ENCODE results near the gene HTR2A. TPM values are rescaled to one million over a fixed set of nuclear protein-coding genes. Genes with fewer than 3 reads are reported as not detected.

The HTR2A gene
- total and polyA plus RNA-seq, 8 donors = 0.29 to 1.8 (median 0.75) TPM

- ATAC-seq = no peak
- no peak overlapping the region for H3K27ac ChIP-seq
- H3K36me3 ChIP-seq = no peaks in the 10 kb centered on the region
- TF ChIP-seq, protein P1, sequence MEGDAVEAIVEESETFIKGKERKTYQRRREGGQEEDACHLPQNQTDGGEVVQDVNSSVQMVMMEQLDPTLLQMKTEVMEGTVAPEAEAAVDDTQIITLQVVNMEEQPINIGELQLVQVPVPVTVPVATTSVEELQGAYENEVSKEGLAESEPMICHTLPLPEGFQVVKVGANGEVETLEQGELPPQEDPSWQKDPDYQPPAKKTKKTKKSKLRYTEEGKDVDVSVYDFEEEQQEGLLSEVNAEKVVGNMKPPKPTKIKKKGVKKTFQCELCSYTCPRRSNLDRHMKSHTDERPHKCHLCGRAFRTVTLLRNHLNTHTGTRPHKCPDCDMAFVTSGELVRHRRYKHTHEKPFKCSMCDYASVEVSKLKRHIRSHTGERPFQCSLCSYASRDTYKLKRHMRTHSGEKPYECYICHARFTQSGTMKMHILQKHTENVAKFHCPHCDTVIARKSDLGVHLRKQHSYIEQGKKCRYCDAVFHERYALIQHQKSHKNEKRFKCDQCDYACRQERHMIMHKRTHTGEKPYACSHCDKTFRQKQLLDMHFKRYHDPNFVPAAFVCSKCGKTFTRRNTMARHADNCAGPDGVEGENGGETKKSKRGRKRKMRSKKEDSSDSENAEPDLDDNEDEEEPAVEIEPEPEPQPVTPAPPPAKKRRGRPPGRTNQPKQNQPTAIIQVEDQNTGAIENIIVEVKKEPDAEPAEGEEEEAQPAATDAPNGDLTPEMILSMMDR (IDR thresholded peaks at IDR 0.05) = no peak
- no peak for DNase-seq
- H3K9me3 ChIP-seq = no peaks in the 10 kb centered on the region
- intact Hi-C loops (cut with DNase I) = no loop called here
- H3K4me1 ChIP-seq = peaks cover 0 to 12% of the 10 kb centered on the region in 2 donors
- peaks cover 0 to 21% of the 10 kb centered on the region in 2 donors for H3K27me3 ChIP-seq
- no peak overlapping the region for H3K4me3 ChIP-seq
Observed at GRCh38 chr13:46895381-46895780, 1.5 kb downstream of the HTR2A start.

GRCh38 chr13:46894568-46894967, 2.3 kb downstream of the HTR2A start:
- no peak for ATAC-seq
- no peak for DNase-seq

GRCh38 chr13:46893798-46894560, 2.9 kb downstream of the HTR2A start:
- peak; percentile 67 to 93 (median 77) for DNase-seq
- Histone ChIP-seq H3K27ac (peak overlapping the region in 1 of 2 donors; percentile 22), H3K36me3 (no peaks in the 10 kb centered on the region), H3K27me3 (peaks cover 0 to 21% of the 10 kb centered on the region in 2 donors), H3K9me3 (no peaks in the 10 kb centered on the region), H3K4me1 (peaks cover 0 to 12% of the 10 kb centered on the region in 2 donors), H3K4me3 (peak overlapping the region; percentile 46 to 50)
- ATAC-seq = peak; percentile 97
- TF ChIP-seq, protein P1 (IDR thresholded peaks at IDR 0.05) = peak; percentile 90 to 96
- intact Hi-C loops (cut with DNase I) = no loop called here

More at GRCh38 chr13:46894568-46894967, 2.3 kb downstream of the HTR2A start:
- Histone ChIP-seq H3K27ac (peak overlapping the region in 1 of 2 donors; percentile 22), H3K36me3 (no peaks in the 10 kb centered on the region), H3K9me3 (no peaks in the 10 kb centered on the region), H3K4me1 (peaks cover 0 to 12% of the 10 kb centered on the region in 2 donors), H3K4me3 (peak overlapping the region; percentile 46 to 50), H3K27me3 (peaks cover 0 to 21% of the 10 kb centered on the region in 2 donors)
- intact Hi-C loops (cut with DNase I) = no loop called here
- TF ChIP-seq, protein P1 (IDR thresholded peaks at IDR 0.05) = no peak

- H3K4me1 ChIP-seq = peaks cover 0 to 12% of the 10 kb centered on the region in 2 donors
- H3K27me3 ChIP-seq = peaks cover 0 to 21% of the 10 kb centered on the region in 2 donors
- H3K9me3 ChIP-seq = no peaks in the 10 kb centered on the region
- TF ChIP-seq, protein P1 (IDR thresholded peaks at IDR 0.05) = no peak
- ATAC-seq (no peak), DNase-seq (no peak)
- H3K36me3 ChIP-seq = no peaks in the 10 kb centered on the region
- H3K27ac ChIP-seq = peak overlapping the region in 1 of 2 donors; percentile 22
- intact Hi-C loops (cut with DNase I) = no loop called here
- peak overlapping the region; percentile 46 to 50 for H3K4me3 ChIP-seq
Observed at GRCh38 chr13:46893221-46893740, 3.6 kb downstream of the HTR2A start.

DNA sequence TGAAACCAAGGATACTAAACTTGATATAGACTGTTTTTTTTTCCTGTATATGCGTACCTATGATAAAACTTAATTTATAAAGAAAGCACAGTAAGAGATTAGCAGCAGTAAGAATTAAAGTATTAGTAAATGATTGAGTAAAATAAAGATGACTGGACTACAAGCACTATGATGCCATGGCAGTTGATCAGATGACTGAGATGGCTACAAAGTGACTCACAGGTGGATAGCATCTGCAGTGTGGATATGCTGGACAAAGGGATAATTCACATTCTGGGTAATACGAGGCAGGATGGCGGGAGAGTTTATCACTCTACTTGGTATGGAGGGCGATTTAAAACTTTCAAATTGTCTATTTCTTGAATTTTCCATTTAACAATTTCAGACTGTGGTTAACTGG, 11.8 kb downstream of the HTR2A start:
- TF ChIP-seq, protein P1 (IDR thresholded peaks at IDR 0.05) = no peak
- no peak for ATAC-seq

More for the DNA sequence above, 11.8 kb downstream of the HTR2A start:
- Histone ChIP-seq H3K9me3 (no peaks in the 10 kb centered on the region), H3K4me1 (no peaks in the 10 kb centered on the region), H3K27me3 (no peaks in the 10 kb centered on the region), H3K27ac (no peak overlapping the region), H3K36me3 (no peaks in the 10 kb centered on the region), H3K4me3 (no peak overlapping the region)
- DNase-seq = no peak
- intact Hi-C loops (cut with DNase I) = no loop called here
